SK-N-SH (cell line): Measurements from ENCODE around the gene NCKAP5. TPM values are rescaled to one million over a fixed set of nuclear protein-coding genes. Genes with fewer than 3 reads are reported as not detected.

Source experiments
- CTCF ChIA-PET: fragments of 300-600, 350-600 bp; formaldehyde crosslinking; extraction: SDS; loops from one replicate; lab custom pipeline; 2021; lab: Yijun Ruan, JAX
- POLR2A ChIA-PET: fragments of 350-600 bp; sonication (Branson Sonifier 250); formaldehyde crosslinking; extraction: SDS; loops from one replicate; lab custom pipeline; 2020; ENCODE audit warnings: antibody characterized with exemption, inconsistent platforms; lab: Yijun Ruan, JAX
- DNase-seq: peaks from one replicate; pipeline ENCODE4 v3.0.0; 2012
- H2AFZ ChIP-seq: fragments of 200-600 bp; sonication (generic); 2 replicates; pipeline ENCODE4 v1.8.1; 2016; ENCODE audit warnings: antibody characterized with exemption, mild to moderate bottlenecking, low read depth
- H3F3A ChIP-seq: fragments of 200-600 bp; sonication (generic); replicated peaks from 2 replicates; pipeline ENCODE3; 2016; ENCODE audit warnings: antibody characterized with exemption, mild to moderate bottlenecking; ENCODE audit not compliant: insufficient read depth
- H3K27ac ChIP-seq, 2 experiments: fragments of 200-500 bp in 1 of 2; fragments of 200-600 bp in 1 of 2; sonication (Bioruptor generic) in 1 of 2; sonication (generic), shearing (Covaris generic) in 1 of 2; 2 replicates each; pipeline versions ENCODE4 v1.5.1 to v1.6.1; 2014 to 2016; ENCODE audit warnings: low read depth in 2 of 2, inconsistent platforms in 1 of 2, low read length in 1 of 2, mild to moderate bottlenecking in 1 of 2, mixed read lengths in 1 of 2
- H3K27me3 ChIP-seq: fragments of 200-600 bp; sonication (generic), shearing (Covaris generic); 2 replicates; pipeline ENCODE4 v1.6.1; 2016; ENCODE audit warnings: mixed run types; ENCODE audit not compliant: insufficient read depth
- H3K36me3 ChIP-seq, 2 experiments: fragments of 200-500 bp in 1 of 2; fragments of 200-600 bp in 1 of 2; sonication (Bioruptor generic) in 1 of 2; sonication (generic) in 1 of 2; replicated peaks in 1 of 2; 2 replicates each; pipeline versions ENCODE3 to v1.5.1; 2014 to 2016; ENCODE audit warnings: low read length in 1 of 2, mild to moderate bottlenecking in 1 of 2; ENCODE audit not compliant: insufficient read depth in 2 of 2, control insufficient read depth in 1 of 2
- H3K4me1 ChIP-seq, 2 experiments: fragments of 200-500 bp in 1 of 2; fragments of 200-600 bp in 1 of 2; sonication (Bioruptor generic) in 1 of 2; sonication (generic), shearing (Covaris generic) in 1 of 2; 2 replicates each; pipeline versions ENCODE4 v1.5.1 to v1.6.1; 2014 to 2016; ENCODE audit warnings: low read depth in 1 of 2, low read length in 1 of 2, mixed run types in 1 of 2; ENCODE audit not compliant: insufficient read depth in 2 of 2, control insufficient read depth in 1 of 2
- H3K4me2 ChIP-seq: fragments of 200-600 bp; sonication (generic), shearing (Covaris generic); 2 replicates; pipeline ENCODE4 v1.6.1; 2017; ENCODE audit warnings: mixed run types
- H3K4me3 ChIP-seq, 2 experiments: fragments of 200-500 bp in 1 of 2; fragments of 200-600 bp in 1 of 2; sonication (Bioruptor generic) in 1 of 2; sonication (generic), shearing (Covaris generic) in 1 of 2; 2 replicates each; pipeline versions ENCODE4 v1.5.1 to v1.8.1; 2014 to 2016; ENCODE audit warnings: low read depth in 2 of 2, inconsistent platforms in 1 of 2, low read length in 1 of 2, mild to moderate bottlenecking in 1 of 2, mixed read lengths in 1 of 2, moderate library complexity in 1 of 2
- H3K79me2 ChIP-seq: fragments of 200-600 bp; sonication (generic); 2 replicates; pipeline ENCODE4 v1.8.1; 2017; ENCODE audit warnings: mild to moderate bottlenecking; ENCODE audit not compliant: insufficient read depth
- H3K9ac ChIP-seq: fragments of 200-600 bp; sonication (generic); 2 replicates; pipeline ENCODE4 v1.6.1; 2017; ENCODE audit warnings: mixed run types
- H3K9me2 ChIP-seq: fragments of 200-600 bp; sonication (generic); 2 replicates; pipeline ENCODE4 v1.6.1; 2017; ENCODE audit warnings: mixed run types
- H3K9me3 ChIP-seq: fragments of 200-600 bp; sonication (generic); 2 replicates; pipeline ENCODE4 v1.6.1; 2017; ENCODE audit warnings: mixed run types, mild to moderate bottlenecking, moderate library complexity
- H4K20me1 ChIP-seq: fragments of 200-600 bp; sonication (generic); 2 replicates; pipeline ENCODE4 v1.6.1; 2017; ENCODE audit warnings: mild to moderate bottlenecking, mixed run types; ENCODE audit not compliant: insufficient read depth
- ELF1 ChIP-seq: IDR thresholded peaks from 2 replicates; pipeline ENCODE4 v1.4.0; 2012
- EP300 ChIP-seq, 2 experiments: IDR thresholded peaks; 2 replicates each; pipeline versions ENCODE4 v1.4.0 to v1.6.1; 2012; ENCODE audit warnings: borderline replicate concordance in 1 of 2, low read depth in 1 of 2, low read length in 1 of 2
- EZH2phosphoT487 ChIP-seq: fragments of 200-600 bp; sonication (generic); IDR thresholded peaks from 2 replicates; pipeline ENCODE4 v1.6.1; 2017; ENCODE audit warnings: low read depth, mixed run types, mild to moderate bottlenecking, antibody characterized with exemption, moderate library complexity, borderline replicate concordance
- GATA2 ChIP-seq: sonication (generic); formaldehyde crosslinking; IDR thresholded peaks from 2 replicates; pipeline ENCODE4 v1.5.0; 2020; ENCODE audit warnings: mild to moderate bottlenecking, missing genetic modification reagents
- MEF2A ChIP-seq: IDR thresholded peaks from 2 replicates; pipeline ENCODE4 v1.4.0; 2012; ENCODE audit warnings: low read depth, borderline replicate concordance
- NRF1 ChIP-seq: IDR thresholded peaks from 2 replicates; pipeline ENCODE4 v1.6.1; 2012; ENCODE audit warnings: low read depth, mild to moderate bottlenecking, low read length
- POLR2AphosphoS5 ChIP-seq: IDR thresholded peaks from 2 replicates; pipeline ENCODE4 v1.6.1; 2012; ENCODE audit warnings: low read depth, low read length
- RAD21 ChIP-seq: IDR thresholded peaks from 2 replicates; pipeline ENCODE4 v1.6.1; 2012; ENCODE audit warnings: mild to moderate bottlenecking, low read length
- SIN3A ChIP-seq: IDR thresholded peaks from 2 replicates; pipeline ENCODE4 v1.6.1; 2012; ENCODE audit warnings: low read depth, mild to moderate bottlenecking, low read length, moderate library complexity, borderline replicate concordance
- SMC3 ChIP-seq: IDR thresholded peaks from 2 replicates; pipeline ENCODE4 v1.6.1; 2012; ENCODE audit warnings: low read depth, low read length, improper control_type of control experiment
- TCF12 ChIP-seq: IDR thresholded peaks from 2 replicates; pipeline ENCODE4 v1.4.0; 2012
- TEAD4 ChIP-seq: IDR thresholded peaks from 2 replicates; pipeline ENCODE4 v1.4.0; 2012; ENCODE audit warnings: mild to moderate bottlenecking, borderline replicate concordance; ENCODE audit not compliant: insufficient read depth
- WGBS: methylation state at CpG from one replicate; pipeline ENCODE4 v1.1.6; 2017; ENCODE audit warnings: low lambda C conversion rate; 5-methylcytosine and 5-hydroxymethylcytosine counted together
- polyA plus RNA-seq, 3 experiments: library from polyadenylated mRNA; depleted of rRNA; stranded (reverse); fragments of >200 nt; gene quantifications; 2 replicates each; pipeline ENCODE4 v1.2.3, GENCODE V29; 2012
- TF ChIP-seq, protein P1 (sequence below): IDR thresholded peaks from 2 replicates; pipeline ENCODE4 v1.4.0; 2012; ENCODE audit warnings: low read depth, borderline replicate concordance
- TF ChIP-seq, protein P2 (sequence below): fragments of 200-600 bp; sonication (generic); IDR thresholded peaks from 2 replicates; pipeline ENCODE4 v1.6.1; 2017; ENCODE audit warnings: antibody characterized with exemption, mild to moderate bottlenecking, moderate library complexity
- TF ChIP-seq, protein P3 (sequence below): IDR thresholded peaks from 2 replicates; pipeline ENCODE4 v1.4.0; 2012; ENCODE audit warnings: low read depth

Gene NCKAP5
- polyA plus RNA-seq, 1 of the 3 experiments (the other 2 are of a cell fraction), result 0.02 TPM

DNA sequence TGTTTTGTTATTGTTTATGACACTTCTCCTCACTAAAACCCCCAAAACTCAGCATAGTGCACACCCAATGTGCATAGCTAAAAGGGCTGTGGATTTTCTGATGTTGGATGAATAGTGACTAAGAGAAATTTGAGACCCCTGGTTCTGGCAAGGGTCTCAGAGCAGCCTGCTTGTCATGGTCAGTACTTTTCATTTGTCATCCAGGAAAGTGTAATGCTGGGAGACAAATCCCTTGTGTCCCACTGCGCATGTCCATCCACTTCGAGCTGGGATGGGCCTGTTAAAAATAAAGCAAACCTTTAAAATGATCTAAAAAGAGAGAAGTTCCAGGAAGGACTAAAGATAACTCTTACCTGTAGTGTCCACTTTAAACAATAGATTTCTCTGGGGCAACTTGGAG, 851.3 kb downstream of the NCKAP5 start:
- CTCF ChIA-PET, result no interaction called here
- peaks cover 0 to 3% of the 10 kb centered on the region in 2 experiments; a peak in 1 of 4 replicates for H3K4me1 ChIP-seq
- no peaks in the 10 kb centered on the region for H3K27me3 ChIP-seq
- H3K4me2 ChIP-seq, result no peak overlapping the region
- no peaks in the 10 kb centered on the region for H3F3A ChIP-seq
- TF ChIP-seq, protein P1, sequence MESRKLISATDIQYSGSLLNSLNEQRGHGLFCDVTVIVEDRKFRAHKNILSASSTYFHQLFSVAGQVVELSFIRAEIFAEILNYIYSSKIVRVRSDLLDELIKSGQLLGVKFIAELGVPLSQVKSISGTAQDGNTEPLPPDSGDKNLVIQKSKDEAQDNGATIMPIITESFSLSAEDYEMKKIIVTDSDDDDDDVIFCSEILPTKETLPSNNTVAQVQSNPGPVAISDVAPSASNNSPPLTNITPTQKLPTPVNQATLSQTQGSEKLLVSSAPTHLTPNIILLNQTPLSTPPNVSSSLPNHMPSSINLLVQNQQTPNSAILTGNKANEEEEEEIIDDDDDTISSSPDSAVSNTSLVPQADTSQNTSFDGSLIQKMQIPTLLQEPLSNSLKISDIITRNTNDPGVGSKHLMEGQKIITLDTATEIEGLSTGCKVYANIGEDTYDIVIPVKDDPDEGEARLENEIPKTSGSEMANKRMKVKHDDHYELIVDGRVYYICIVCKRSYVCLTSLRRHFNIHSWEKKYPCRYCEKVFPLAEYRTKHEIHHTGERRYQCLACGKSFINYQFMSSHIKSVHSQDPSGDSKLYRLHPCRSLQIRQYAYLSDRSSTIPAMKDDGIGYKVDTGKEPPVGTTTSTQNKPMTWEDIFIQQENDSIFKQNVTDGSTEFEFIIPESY, result no peak
- TF ChIP-seq EP300 (IDR thresholded peaks at IDR 0.05; ENCODE audit: borderline replicate concordance in 1 of 2, low read depth in 1 of 2, low read length in 1 of 2) (no peak), RAD21 (no peak), NRF1 (no peak), TCF12 (no peak), TEAD4 (no peak)
- POLR2A ChIA-PET, result no interaction called here
- H4K20me1 ChIP-seq, result no peaks in the 10 kb centered on the region
- H3K27ac ChIP-seq, result no peak overlapping the region
- no peaks in the 10 kb centered on the region for H3K36me3 ChIP-seq
- DNase-seq, result no peak
- WGBS, result 75% methylated on average over 2 of the region's 2 CpGs
- no peak overlapping the region for H2AFZ ChIP-seq
- H3K4me3 ChIP-seq, result no peak overlapping the region
- no peaks in the 10 kb centered on the region for H3K9me3 ChIP-seq
- H3K9me2 ChIP-seq, result no peaks in the 10 kb centered on the region
- H3K79me2 ChIP-seq, result no peaks in the 10 kb centered on the region
- H3K9ac ChIP-seq, result no peak overlapping the region

DNA sequence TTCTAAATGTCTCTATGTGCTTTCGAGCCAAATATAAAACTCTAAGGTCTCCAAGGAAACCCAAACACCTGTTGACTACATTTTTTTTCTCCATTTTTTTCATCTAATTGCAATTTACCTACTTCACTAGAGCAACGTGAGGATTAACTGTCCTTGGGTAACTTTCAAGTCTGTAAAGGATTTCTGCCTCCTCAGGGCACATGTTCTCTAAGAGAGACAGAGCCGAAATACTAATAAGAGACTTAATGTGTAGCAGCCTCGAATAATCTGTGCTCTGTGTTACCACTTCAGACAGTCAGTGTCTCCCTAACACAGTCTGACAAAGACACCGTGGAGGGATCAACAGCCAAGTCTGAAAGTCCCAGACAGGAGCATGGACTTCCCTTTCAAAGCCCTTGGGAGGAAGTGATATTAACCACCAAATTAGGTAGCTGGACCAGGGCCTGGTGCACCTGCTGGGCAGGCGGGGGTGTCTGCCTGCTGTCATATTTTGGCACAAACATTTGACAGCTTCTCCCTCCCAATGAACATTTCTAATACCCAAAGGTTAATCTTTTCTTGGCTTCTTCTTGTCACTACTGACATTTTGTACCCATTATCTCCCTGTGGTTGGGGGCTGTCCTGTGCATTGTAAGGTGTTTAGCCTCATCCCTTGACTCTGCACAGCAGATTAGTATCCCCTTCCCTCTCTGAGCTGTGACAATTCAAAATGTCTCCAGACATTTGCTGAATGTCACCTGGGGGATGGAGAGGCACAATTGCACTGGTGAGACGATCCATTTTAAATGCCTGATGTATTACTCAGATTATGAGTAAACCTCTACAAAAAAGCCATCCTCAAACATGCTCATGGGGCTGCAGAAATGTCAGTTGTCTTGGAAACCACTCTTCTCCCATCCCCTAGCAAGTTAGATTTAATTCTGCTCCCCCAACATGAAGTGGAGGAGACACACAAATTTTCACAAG, 852.6 kb downstream of the NCKAP5 start:
- Histone ChIP-seq H3K9me2 (no peaks in the 10 kb centered on the region), H2AFZ (no peak overlapping the region), H3K9me3 (no peaks in the 10 kb centered on the region), H3K9ac (no peak overlapping the region), H3K27me3 (no peaks in the 10 kb centered on the region)
- DNase-seq, result no peak
- 54% methylated on average over 7 of the region's 7 CpGs for WGBS
- TF ChIP-seq GATA2 (CRISPR knock-in tag) (no peak), MEF2A (no peak), POLR2AphosphoS5 (no peak), SIN3A (no peak), TEAD4 (no peak), RAD21 (no peak), EP300 (IDR thresholded peaks at IDR 0.05; ENCODE audit: borderline replicate concordance in 1 of 2, low read depth in 1 of 2, low read length in 1 of 2) (no peak), ELF1 (no peak), SMC3 (no peak), EZH2phosphoT487 (no peak)
- TF ChIP-seq, protein P2, sequence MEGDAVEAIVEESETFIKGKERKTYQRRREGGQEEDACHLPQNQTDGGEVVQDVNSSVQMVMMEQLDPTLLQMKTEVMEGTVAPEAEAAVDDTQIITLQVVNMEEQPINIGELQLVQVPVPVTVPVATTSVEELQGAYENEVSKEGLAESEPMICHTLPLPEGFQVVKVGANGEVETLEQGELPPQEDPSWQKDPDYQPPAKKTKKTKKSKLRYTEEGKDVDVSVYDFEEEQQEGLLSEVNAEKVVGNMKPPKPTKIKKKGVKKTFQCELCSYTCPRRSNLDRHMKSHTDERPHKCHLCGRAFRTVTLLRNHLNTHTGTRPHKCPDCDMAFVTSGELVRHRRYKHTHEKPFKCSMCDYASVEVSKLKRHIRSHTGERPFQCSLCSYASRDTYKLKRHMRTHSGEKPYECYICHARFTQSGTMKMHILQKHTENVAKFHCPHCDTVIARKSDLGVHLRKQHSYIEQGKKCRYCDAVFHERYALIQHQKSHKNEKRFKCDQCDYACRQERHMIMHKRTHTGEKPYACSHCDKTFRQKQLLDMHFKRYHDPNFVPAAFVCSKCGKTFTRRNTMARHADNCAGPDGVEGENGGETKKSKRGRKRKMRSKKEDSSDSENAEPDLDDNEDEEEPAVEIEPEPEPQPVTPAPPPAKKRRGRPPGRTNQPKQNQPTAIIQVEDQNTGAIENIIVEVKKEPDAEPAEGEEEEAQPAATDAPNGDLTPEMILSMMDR, result no peak
- TF ChIP-seq, protein P3, sequence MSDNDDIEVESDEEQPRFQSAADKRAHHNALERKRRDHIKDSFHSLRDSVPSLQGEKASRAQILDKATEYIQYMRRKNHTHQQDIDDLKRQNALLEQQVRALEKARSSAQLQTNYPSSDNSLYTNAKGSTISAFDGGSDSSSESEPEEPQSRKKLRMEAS, result no peak
- TF ChIP-seq, all 33 proteins: peak for 0
- no peaks in the 10 kb centered on the region for H3F3A ChIP-seq
- H3K4me2 ChIP-seq, result no peak overlapping the region
- no peaks in the 10 kb centered on the region for H4K20me1 ChIP-seq
- no peaks in the 10 kb centered on the region for H3K79me2 ChIP-seq
- POLR2A ChIA-PET, result no interaction called here
- no peak overlapping the region for H3K27ac ChIP-seq
- no peaks in the 10 kb centered on the region for H3K36me3 ChIP-seq
- peaks cover 0 to 3% of the 10 kb centered on the region in 2 experiments; a peak in 1 of 4 replicates for H3K4me1 ChIP-seq
- no peak overlapping the region for H3K4me3 ChIP-seq
- CTCF ChIA-PET, result no interaction called here
